ENCODE data around the gene RGS18.

GRCh38 chr1:192186197-192186596 lies 27.9 kb downstream of the RGS18 start:
- TF ChIP-seq CTCF (IDR thresholded peaks at IDR 0.05) (no peak), POLR2A (IDR thresholded peaks at IDR 0.05) (no peak)
